Neuron (in vitro differentiated cells): ENCODE measurements around the gene ARHGAP29.

Experiments
- H2AFZ ChIP-seq: one replicate; pipeline ENCODE4 v1.6.1; 2013; ENCODE audit warnings: low read depth, mild to moderate bottlenecking, inconsistent platforms, low read length, moderate library complexity
- H3K27me3 ChIP-seq: one replicate; pipeline ENCODE4 v1.6.1; 2013; ENCODE audit warnings: low read length; ENCODE audit not compliant: insufficient read depth
- H3K36me3 ChIP-seq: one replicate; pipeline ENCODE4 v1.6.1; 2013; ENCODE audit warnings: low read length; ENCODE audit not compliant: insufficient read depth
- H3K4me1 ChIP-seq: one replicate; pipeline ENCODE4 v1.6.1; 2013; ENCODE audit warnings: low read length; ENCODE audit not compliant: insufficient read depth
- H3K4me3 ChIP-seq: 2 replicates; pipeline ENCODE4 v1.5.1; 2013; ENCODE audit warnings: mild to moderate bottlenecking, low read length, moderate library complexity
- H3K9me3 ChIP-seq: one replicate; pipeline ENCODE4 v1.6.1; 2013; ENCODE audit warnings: low read length

Gene ARHGAP29

GRCh38 chr1:94237291-94238226 lies at the start of gene ARHGAP29:
Gene ARHGAP29 (minus strand): TSS chr1:94237584. CDS start chr1:94231611, 5,973 bp downstream.
- Histone ChIP-seq H3K9me3 (no peaks in the 10 kb centered on the region), H3K4me1 (peaks cover 8% of the 10 kb centered on the region), H3K36me3 (no peaks in the 10 kb centered on the region), H3K4me3 (peak within 1 kb of the TSS; percentile 56), H2AFZ (peak within 1 kb of the TSS; percentile 90), H3K27me3 (peaks cover 10% of the 10 kb centered on the region)

DNA sequence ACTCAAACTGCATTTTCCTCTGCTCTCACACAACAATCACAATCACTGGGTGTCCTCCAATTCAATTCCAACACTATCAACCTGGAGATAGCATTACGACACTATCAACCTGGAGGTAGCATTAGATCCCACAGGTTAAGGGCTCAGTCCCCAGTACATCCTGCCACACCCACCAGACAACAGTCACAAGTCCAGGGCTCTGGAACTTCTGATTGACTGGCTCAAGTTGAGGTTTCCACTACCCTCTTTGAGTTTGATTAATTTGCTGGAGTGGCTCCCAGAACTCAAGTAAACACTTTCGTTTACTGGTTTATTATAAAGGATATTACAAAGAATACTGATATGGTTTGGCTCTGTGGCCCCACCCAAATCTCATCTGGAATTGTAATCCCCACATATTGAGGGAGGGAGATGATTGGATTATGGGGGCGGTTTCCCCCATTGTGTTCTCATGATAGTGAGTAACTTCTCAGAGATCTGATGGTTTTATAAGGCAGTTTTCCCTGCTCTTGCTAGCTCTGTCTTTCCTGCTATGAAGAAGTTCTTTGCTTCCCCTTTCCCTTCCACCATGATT lies 49.6 kb upstream of the ARHGAP29 start:
- Histone ChIP-seq H3K4me3 (no peak overlapping the region), H3K9me3 (no peaks in the 10 kb centered on the region), H2AFZ (no peak overlapping the region), H3K36me3 (no peaks in the 10 kb centered on the region), H3K4me1 (no peaks in the 10 kb centered on the region), H3K27me3 (peaks cover 3% of the 10 kb centered on the region)

DNA sequence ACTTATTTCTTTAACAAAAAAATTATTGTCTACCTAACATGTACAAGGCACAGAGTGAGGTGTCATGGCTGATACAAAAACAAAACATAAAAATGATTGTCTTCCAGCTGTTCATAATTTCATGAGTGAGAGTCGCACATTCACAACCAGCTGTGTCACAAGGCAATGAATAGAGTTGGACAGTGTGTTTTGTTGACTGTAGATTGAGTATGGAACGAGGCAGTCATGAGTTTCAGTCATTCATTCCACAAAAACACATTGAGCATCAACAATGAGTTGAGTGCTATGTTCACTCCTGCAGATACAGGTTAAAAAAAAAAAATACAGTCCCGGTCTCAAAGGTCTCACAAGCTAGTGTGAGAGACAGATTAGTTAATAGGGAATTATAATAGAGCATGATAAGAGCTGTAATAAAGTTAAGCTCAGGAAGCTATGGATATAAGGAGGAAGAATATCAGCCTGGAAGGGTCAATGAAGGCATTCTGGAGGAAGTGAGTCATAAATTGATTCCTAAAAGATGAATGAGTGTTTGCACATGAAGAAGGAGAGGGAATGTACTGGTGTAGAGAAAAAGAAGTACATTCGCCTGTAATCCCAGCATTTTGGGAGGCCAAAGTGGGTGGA lies 47.8 kb upstream of the ARHGAP29 start:
- H2AFZ ChIP-seq, result no peak overlapping the region
- H3K36me3 ChIP-seq, result no peaks in the 10 kb centered on the region
- H3K9me3 ChIP-seq, result no peaks in the 10 kb centered on the region
- H3K4me1 ChIP-seq, result no peaks in the 10 kb centered on the region
- no peak overlapping the region for H3K4me3 ChIP-seq
- peaks cover 3% of the 10 kb centered on the region for H3K27me3 ChIP-seq

GRCh38 chr1:94284476-94284875 lies 47.1 kb upstream of the ARHGAP29 start:
- no peaks in the 10 kb centered on the region for H3K9me3 ChIP-seq
- no peaks in the 10 kb centered on the region for H3K36me3 ChIP-seq
- H2AFZ ChIP-seq, result no peak overlapping the region
- H3K4me1 ChIP-seq, result no peaks in the 10 kb centered on the region
- peaks cover 3% of the 10 kb centered on the region for H3K27me3 ChIP-seq
- no peak overlapping the region for H3K4me3 ChIP-seq

GRCh38 chr1:94283462-94283861 lies 46.1 kb upstream of the ARHGAP29 start:
- H3K4me1 ChIP-seq, result no peaks in the 10 kb centered on the region
- no peak overlapping the region for H3K4me3 ChIP-seq
- H3K36me3 ChIP-seq, result no peaks in the 10 kb centered on the region
- no peak overlapping the region for H2AFZ ChIP-seq
- no peaks in the 10 kb centered on the region for H3K9me3 ChIP-seq
- H3K27me3 ChIP-seq, result peaks cover 3% of the 10 kb centered on the region

DNA sequence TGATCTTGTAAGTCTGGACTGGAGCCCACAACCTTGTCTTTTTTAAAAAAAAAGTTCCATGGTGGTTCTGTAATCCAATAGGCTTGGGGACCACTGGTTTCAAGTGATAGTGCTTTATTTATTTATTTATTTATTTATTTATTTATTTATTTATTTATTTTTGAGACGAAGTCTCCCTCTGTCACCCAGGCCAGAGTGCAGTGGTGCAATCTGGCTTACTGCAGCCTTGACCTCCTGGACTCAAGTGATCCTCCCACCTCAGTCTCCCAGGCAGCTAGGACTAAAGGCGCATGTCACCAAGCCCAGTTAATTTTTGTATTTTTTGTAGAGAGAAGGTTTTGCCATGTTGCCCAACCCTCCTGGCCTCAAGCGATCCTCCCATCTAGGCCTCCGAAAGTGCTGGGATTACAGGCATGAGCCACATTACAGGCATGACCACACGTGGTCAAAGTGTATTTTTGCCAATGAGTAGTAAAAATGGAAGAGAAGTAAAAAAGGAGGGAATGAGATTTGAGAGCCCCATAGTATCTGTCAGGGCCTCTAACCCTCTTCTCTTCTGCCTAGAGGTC lies 44.8 kb upstream of the ARHGAP29 start:
- Histone ChIP-seq H2AFZ (no peak overlapping the region), H3K27me3 (peaks cover 3% of the 10 kb centered on the region), H3K36me3 (no peaks in the 10 kb centered on the region), H3K9me3 (no peaks in the 10 kb centered on the region), H3K4me1 (peaks cover under 1% of the 10 kb centered on the region), H3K4me3 (no peak overlapping the region)

GRCh38 chr1:94281361-94282142 lies 44.2 kb upstream of the ARHGAP29 start:
- no peak overlapping the region for H2AFZ ChIP-seq
- H3K9me3 ChIP-seq, result no peaks in the 10 kb centered on the region
- H3K36me3 ChIP-seq, result no peaks in the 10 kb centered on the region
- H3K4me1 ChIP-seq, result peaks cover 6% of the 10 kb centered on the region
- no peak overlapping the region for H3K4me3 ChIP-seq
- peaks cover 3% of the 10 kb centered on the region for H3K27me3 ChIP-seq

GRCh38 chr1:94280541-94280940 lies 43.2 kb upstream of the ARHGAP29 start:
- Histone ChIP-seq H3K27me3 (peaks cover 3% of the 10 kb centered on the region), H3K4me3 (no peak overlapping the region), H3K4me1 (peaks cover 6% of the 10 kb centered on the region), H2AFZ (no peak overlapping the region), H3K9me3 (no peaks in the 10 kb centered on the region), H3K36me3 (no peaks in the 10 kb centered on the region)

- Histone ChIP-seq H3K9me3 (no peaks in the 10 kb centered on the region), H3K36me3 (no peaks in the 10 kb centered on the region), H2AFZ (no peak overlapping the region), H3K4me3 (no peak overlapping the region), H3K27me3 (no peaks in the 10 kb centered on the region), H3K4me1 (peaks cover 6% of the 10 kb centered on the region)
These were observed 42.1 kb upstream of the ARHGAP29 start for GRCh38 chr1:94279462-94279861.

DNA sequence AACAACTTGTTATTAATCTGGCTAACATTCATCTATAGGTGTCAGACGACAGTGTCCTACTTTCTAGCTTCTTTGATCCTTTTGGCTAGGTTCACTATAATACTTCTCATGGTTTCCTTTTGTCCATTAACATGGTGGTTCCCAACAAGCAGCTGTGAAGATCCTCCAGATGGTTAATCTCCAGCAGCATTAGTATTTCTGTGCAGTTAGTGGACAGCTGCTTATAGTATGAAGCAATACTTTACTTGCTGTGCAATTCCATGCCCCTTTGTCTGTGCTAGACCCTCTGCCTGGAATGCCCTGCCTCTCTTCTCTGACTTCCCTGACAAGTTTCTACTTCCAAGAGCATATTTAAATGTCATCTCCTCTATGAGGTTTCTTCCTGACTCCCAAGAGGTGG lies 41.7 kb upstream of the ARHGAP29 start:
- Histone ChIP-seq H3K4me3 (no peak overlapping the region), H3K4me1 (peaks cover 6% of the 10 kb centered on the region), H3K36me3 (no peaks in the 10 kb centered on the region), H3K9me3 (no peaks in the 10 kb centered on the region), H3K27me3 (peaks cover under 1% of the 10 kb centered on the region), H2AFZ (no peak overlapping the region)

GRCh38 chr1:94276988-94277434 lies 39.6 kb upstream of the ARHGAP29 start:
- H3K36me3 ChIP-seq, result no peaks in the 10 kb centered on the region
- H3K9me3 ChIP-seq, result no peaks in the 10 kb centered on the region
- H2AFZ ChIP-seq, result no peak overlapping the region
- no peak overlapping the region for H3K4me3 ChIP-seq
- peaks cover 4% of the 10 kb centered on the region for H3K27me3 ChIP-seq
- H3K4me1 ChIP-seq, result peaks cover 6% of the 10 kb centered on the region

GRCh38 chr1:94275083-94275482 lies 37.7 kb upstream of the ARHGAP29 start:
- H3K36me3 ChIP-seq, result no peaks in the 10 kb centered on the region
- no peak overlapping the region for H2AFZ ChIP-seq
- no peaks in the 10 kb centered on the region for H3K9me3 ChIP-seq
- H3K27me3 ChIP-seq, result peaks cover 4% of the 10 kb centered on the region
- peaks cover 6% of the 10 kb centered on the region for H3K4me1 ChIP-seq
- H3K4me3 ChIP-seq, result no peak overlapping the region
